ENCODE results near the gene LSS.
"Not testable (repeated sequence)": the region's sequence is repeated elsewhere in the genome, so short reads cannot be mapped to it uniquely, and the experiment has no call there.

LSS gene

DNA sequence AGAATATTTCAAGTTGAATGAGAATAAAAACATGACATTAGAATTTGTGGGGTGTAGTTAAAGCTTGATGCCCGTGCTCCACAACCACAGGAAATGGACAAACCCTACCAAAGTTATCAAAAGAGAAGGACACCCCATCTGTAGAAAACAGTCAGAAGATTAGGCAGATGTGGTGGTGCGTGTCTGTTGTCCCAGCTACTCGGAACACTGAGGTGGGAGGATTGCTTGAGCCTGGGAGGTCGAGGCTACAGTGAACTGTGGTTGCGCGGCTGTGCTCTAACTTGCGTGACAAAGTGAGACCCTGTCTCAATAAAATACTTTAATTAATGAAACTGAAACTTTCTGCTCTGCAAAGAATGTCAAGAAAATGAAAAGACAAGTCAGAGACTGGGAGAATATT is 42.9 kb downstream of the LSS start:
- DNase-seq (ENCODE audit: low spot score), result no peak

DNA sequence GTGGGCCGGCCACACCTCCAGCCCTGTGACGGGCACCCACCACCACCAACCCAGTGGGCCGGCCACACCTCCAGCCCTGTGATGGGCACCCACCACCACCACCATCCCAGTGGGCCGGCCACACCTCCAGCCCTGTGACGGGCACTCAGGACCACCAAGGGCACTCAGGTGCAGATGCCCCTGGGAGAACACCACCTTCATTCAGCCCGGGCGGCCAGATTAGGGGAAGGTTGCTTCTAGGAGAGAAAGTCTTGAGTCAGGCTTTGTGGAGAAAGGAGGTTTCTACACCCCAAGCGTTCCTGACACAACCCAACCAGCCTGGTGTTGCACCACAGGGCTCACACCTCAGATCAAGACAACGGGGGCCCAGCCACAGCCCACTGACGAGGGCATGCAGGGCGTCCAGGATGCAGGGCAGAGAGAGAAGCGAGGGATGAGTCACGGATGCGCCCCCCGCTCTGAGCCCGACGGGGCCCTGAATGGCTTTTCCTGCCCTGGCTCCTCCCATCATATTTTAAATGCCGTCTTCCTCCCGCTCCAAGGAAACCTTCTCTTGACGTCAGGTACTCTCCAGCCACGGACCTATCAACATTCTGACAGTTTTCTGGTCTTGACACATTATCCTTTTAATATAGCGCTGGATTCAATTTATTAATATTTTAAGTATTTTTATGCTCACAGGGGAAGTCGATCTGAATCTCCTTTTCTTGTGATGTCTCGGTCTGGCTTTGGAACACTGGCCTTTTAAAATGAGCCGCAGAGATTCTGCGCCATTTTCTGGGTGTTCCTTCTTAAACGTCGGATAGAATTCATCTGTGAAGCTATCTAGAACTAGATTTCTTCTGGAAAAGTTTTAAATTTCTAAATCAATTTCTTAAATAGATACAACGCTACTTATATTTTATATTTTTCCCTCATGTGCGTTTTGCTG is 43.7 kb downstream of the LSS start:
- peak; percentile 86 for DNase-seq (ENCODE audit: low spot score)

DNA sequence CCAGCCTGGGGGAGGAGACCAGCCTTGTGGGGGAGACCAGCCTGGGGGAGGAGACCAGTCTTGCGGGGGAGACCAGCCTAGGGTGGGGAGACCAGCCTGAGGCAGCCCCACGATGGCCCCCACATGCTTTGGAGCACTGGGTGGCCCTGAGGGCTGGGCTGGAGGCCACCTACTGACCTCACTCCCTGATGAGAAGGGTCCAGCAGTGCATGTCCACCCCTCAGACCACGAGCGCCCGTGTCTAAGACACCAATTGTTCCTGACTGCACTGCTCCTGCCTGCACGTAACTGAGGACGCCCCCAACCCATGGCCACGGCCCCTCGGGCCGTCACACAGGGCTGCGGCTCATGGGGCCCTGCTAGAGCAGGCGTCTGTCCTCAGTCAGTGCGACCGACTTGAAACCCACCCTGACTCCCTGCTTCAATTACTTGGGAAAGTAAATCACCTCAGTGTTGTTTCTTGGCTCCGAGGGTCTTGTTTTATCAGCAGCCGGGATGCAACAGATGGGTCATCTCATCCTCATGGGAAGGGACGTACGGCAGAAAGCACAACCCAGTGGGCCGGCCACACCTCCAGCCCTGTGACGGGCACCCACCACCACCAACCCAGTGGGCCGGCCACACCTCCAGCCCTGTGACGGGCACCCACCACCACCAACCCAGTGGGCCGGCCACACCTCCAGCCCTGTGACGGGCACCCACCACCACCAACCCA is 44.5 kb downstream of the LSS start, which contains the start of gene SPATC1L:
TSS of gene SPATC1L (minus strand) at position 550 of the 715 bp plus-strand sequence. CDS start 1,643 bp downstream, outside the sequence.
- peak; percentile 75 for DNase-seq (ENCODE audit: low spot score)

DNA sequence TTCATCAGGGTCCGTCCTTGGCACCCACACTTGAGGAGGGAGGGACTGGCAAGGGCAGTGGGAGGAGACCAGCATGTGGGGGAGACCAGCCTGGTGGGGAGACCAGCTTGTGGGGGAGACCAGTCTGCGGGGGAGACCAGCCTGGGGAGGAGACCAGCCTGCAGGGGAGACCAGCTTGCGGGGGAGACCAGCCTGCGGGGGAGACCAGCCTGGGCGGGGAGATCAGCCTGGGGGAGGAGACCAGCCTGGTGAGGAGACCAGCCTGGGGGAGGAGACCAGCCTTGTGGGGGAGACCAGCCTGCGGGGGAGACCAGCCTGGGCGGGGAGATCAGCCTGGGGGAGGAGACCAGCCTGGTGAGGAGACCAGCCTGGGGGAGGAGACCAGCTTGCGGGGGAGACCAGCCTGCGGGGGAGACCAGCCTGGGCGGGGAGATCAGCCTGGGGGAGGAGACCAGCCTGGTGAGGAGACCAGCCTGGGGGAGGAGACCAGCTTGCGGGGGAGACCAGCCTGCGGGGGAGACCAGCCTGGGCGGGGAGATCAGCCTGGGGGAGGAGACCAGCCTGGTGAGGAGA is 45.2 kb downstream of the LSS start:
- not testable (repeated sequence) for DNase-seq (ENCODE audit: low spot score)

DNA sequence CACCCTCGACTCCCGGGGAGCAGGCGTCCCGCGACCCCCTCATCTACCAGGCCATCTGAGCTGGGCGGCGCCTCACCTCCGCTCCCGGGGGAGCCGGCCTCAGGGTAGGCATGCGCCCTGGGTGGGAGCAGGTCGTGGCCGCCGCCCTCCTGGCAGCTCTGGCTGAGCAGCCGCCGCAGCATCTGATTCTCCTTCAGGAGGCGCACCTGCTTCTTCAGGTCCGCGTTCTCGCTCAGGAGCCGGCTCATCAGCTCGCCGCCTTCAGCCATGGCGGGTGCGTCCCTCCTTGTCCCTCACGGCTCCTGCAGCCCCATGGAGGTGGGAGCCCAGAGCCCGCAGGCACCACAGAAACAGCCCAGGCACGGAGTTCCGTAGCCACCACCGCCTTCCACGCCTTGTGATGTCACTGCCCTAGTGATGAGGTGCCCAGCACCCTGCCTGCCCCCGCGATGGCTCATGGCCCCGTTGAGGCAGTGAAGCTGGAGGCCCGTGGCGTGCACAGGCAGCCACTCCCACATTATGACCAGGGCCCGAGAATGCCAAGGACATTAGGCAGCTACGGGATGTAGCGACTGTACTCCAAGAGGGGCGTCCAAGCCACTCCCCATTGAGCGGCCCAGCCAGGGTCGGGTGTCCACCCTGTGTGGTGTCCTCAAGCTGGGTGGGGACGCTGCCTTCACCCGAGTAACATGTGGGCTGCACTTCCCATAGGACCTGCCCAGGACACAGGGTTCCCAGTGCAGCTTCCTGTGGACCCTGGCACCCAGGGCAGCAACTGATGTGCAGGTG is 45.8 kb downstream of the LSS start:
- no peak for DNase-seq (ENCODE audit: low spot score)

DNA sequence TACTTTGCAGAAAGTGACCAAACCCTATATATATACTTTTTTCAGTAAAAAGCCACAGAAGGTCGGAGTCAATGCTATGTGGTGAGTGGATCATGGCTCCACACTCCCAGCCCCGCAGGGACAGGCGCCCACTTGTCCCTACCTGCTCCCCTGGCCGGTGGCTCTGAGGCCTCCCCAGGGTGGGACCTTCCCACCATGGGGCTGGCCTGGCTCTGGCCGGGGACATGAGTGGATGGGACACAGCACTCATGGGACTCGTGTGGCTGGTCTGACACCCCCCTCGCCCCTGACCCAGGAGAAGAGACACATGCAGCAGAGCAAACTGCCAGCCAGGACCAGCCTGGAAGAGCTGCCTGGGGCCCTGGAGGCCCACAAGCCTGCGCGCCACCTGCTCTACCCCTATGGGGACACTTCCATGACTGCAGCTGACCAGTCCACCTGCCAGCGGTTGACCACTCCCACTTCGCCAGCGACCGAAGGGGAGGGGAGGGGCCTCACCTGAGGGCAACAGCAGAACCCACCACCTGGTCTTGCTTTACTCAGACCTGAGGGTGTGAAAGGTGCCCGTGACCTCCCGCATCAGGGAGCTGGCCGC is 46.5 kb downstream of the LSS start:
- DNase-seq (ENCODE audit: low spot score), result no peak

DNA sequence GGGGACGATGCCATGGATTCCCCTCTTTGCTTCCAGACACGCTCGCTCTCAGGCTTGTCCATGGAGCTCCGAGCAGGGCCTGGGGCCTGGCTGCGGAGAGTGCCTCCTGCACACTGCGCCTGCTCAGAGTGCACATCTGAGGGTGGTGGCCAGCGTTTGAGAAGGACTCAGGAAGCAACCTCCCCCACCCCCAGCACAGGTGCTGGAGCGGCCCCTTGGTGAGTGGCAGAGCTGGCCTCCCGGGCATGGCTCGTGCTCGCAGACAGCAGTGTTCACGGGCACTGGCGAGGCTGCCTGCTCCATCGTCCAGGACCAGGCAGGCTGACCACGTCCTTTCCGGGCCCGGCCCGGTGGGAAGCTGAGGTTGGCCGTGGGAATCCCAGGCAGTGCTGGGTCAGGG is 47.1 kb downstream of the LSS start:
- DNase-seq (ENCODE audit: low spot score), result no peak

DNA sequence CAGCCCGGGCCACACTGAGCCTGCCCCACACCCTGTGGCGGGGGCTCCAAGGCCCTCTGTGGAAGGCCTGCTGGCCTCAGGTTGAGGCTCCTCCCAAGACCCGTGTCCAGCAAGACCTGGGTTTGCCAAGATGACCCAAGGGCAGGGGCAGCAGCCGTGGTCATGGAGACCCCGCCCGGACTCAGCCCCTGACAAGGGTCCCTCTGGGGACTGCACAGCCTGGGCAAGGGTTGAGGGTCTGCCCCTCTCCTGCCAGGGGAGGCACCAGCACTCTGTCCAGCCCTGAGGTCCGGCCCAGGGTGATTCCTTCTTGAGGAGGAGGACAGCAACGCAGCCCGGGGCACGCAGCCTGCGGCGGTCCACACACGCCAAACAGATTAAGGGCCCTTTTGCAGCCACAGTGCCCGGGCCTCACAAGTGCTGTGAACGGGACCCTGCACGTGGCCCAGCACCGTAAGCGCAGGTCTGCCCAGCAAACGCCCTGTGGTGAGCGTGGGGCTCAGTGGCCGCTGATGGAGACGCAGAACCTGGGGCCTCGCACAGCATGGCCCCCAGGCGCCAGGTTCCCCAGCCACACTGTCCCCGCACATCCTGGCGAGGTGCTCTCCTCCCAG is 47.7 kb downstream of the LSS start:
- DNase-seq (ENCODE audit: low spot score), result no peak

DNA sequence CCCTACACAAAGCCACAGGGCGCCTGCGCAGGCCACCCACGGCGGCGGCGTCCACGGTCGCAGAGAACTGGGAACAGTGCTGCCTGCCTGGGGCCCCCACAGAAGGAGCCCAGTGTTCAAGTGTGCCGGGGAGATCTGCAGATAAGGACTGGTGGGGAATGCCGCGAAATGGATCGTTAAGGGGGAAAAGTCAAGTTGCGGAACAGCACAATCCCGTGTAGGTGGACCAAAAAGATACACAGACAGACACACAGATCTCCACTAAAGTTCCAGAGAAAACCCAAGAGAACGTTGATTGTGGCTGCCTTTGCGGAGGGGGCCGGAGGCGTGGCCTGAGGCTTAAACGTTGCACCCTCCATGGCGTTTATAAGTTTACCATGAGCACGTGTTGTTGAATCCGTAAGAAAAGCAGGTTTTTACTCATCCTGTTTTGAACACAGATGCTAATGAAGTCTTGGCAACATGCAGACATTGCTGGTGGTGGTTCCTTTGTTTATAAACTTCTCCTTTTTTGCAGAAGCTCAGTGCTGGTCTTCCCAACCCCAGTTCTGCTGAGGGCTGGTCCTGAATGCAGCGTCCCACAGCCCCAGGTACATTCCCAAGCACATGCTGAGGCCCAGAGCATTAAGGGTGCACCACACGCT is 48.4 kb downstream of the LSS start:
- DNase-seq (ENCODE audit: low spot score), result no peak

DNA sequence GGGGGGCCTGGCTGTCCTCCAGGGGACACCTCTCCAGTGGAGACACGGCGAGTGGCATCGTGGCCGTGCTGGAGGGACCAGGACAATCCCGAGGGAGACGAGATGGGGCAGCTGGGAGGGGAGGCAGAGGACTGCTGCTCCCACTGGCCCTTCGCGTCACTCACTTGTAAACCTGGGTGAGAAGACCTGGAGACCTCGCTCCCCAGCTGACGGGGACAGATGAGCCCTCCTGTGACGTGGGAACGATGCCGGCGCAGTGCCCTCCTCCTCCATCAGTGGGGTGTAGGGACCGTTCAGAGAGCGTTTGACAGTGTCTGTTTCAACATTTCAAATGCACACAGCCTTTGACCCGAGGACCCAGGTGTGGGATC is 48.9 kb downstream of the LSS start:
- DNase-seq (ENCODE audit: low spot score), result no peak

DNA sequence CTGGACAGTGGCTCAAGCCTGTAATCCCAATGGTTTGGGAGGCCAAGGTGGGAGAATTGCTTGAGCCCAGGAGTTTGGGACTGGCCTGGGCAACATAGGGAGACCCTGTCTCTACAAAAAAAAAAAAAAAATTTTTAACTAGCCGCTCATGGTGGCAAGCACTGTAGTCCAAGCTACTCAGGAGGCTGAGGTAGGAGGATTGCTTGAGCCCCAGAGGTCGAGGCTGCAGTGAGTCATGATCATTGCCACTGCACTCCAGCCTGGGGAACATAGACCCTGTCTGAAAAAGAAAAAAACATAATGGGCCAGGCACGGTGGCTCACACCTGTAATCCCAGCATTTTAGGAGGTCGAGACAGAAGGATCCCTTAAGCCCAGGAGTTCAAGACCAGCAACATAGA is 49.6 kb downstream of the LSS start:
- no peak for DNase-seq (ENCODE audit: low spot score)

DNA sequence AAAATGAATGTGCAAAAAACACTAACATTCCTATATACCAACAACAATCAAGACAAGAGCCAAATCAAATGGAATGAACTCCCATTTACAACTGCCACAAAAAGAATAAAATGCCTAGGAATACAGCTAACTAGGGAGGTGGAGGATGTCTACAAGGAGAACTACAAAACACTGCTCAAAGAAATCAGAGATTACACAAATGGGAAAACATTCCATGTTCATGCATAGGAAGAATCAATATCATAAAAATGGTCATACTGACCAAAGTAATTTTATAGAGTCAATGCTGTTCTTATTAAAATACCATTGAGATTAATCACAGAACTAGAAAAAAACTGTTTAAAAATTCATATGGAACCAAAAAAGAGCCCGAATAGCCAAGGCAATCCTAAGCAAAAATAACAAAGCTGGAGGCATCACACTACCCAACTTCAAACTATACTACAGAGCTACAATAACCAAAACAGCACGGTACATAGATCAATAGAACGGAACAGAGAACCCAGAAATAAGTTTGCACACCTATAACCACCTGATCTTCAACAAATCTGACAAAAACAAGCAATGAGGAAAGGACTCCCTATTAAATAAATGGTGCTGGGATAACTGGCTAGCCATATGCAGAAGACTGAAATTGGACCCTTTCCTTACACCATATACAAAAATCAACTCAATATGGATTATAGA is 52.0 kb downstream of the LSS start:
- DNase-seq (ENCODE audit: low spot score), result not testable (repeated sequence)

DNA sequence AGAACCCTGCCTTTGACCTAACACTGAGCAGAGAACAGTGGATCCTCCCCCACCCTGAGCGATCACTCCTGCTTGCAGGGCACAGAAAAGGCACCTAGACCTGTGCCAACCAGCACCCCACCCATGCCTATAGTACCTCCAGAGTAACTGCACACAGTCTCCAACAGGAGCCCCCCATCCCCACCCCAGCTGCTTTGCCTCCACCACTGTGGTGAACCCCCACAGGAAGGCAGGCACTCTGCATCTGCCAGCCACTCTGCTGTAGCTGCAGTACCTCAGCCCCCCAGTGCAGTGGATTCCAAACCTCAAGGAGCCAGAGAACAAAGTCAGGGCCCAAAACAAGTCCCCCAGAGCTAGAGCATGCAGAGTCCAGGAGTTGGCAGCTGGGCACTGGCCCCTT is 55.0 kb downstream of the LSS start:
- no peak for DNase-seq (ENCODE audit: low spot score)

DNA sequence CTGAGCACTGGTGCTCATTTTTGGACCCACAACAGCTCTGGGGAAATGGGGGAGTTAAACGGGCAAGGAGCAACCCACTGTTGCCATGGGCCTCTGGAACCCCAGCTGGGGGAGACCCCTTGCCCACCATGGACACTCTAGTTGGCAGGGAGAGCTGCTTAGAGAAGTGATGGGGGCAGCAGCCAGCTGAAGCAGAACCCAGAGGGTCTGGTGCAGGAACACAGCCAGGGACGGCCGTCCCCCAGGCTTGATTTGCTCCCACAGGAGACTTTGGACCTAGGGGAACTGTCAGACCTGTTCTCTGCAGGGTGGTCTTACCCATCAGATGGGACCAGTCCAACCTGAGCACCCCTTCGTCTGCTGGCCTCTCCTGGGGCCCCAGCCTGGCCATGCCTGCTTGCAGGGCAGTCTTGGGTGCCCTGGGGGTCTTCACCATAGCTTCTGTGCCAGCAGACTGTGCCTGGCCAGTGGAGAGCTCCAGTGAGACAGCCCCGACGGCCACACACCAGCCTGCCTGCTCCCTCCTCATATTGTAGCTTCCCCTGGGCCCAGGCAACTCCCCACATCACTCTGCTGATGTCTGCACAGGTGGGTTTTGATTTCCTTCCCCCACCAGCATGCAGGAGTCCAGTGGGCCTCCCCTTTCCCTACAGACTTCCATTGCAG is 55.6 kb downstream of the LSS start:
- no peak for DNase-seq (ENCODE audit: low spot score)

DNA sequence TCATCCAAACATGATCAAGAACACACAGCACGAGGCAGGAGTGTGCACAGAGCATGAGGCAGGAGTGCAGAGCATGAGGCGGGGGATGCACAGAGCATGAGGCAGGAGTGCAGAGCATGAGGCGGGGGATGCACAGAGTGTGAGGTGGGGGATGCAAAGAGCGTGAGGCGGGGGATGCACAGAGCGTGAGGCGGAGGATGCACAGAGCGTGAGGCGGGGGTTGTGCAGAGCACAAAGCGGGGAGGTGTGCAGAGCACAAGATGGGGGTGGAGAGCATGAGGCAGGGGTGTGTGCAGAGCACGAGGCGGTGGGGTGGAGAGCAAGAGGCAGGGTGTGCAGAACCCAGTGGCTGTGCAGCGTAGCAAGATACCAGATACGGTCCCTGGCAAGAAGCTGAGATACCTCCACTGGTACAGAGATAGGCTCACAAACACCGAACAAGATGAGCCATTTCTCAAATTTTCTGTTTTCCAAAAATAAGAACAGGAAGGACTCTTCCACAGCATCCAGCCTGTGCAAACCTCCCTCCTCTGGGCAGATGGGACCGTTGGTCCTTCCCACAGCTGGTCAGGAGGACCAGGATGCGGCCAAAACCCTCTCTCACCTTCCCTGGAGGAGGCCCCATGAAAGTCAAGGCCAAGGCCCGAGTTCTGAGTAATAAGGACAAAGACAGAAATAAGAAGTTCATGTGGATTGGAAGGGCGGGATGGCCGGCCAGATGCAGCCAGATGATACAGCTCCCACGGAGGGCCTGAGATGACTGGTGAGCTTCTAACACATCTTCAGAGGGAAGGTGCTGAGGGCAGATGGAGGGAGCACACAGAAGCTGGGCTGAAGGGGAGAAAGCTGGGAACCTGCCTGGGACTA is 56.3 kb downstream of the LSS start:
- no peak for DNase-seq (ENCODE audit: low spot score)

DNA sequence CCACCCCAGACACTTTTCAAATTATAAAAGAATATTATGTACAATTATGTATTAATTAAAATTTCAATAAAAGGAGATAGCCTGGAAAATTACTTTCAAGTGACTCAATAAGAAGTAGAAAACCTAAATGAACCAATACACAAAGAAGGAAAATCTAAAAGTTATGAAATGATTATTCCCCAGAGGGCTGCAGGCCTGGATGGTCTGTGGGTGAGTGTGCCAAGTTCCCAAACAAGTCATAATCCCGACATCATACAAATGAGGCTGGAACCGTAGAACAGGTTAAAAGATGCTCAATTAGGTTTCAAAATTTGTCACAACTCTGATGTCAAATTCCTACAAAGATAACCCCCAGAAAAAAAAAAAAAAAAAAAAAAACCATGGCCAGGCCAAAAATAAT is 57.0 kb downstream of the LSS start:
- no peak for DNase-seq (ENCODE audit: low spot score)

DNA sequence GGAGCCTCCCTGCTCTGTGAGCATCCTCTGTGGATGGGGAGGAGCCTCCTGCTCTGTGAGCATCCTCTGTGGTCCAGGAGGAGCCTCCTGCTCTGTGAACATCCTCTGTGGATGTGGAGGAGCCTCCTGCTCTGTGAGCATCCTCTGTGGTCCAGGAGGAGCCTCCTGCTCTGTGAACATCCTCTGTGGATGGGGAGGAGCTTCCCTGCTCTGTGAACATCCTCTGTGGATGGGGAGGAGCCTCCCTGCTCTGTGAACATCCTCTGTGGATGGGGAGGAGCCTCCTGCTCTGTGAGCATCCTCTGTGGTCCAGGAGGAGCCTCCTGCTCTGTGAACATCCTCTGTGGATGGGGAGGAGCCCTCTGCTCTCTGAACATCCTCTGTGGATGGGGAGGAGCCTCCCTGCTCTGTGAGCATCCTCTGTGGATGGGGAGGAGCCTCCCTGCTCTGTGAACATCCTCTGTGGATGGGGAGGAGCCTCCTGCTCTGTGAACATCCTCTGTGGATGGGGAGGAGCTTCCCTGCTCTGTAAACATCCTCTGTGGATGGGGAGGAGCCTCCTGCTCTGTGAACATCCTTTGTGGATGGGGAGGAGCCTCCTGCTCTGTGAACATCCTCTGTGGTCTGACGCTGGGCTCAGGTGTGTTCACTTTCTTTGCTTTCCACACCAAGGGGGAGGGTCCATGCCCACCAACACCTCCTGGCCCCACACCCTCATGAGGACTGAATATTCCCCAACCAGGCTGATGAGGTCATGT is 58.0 kb downstream of the LSS start:
- not testable (repeated sequence) for DNase-seq (ENCODE audit: low spot score)
